ENCODE data around the gene SHISA9. TPM values are rescaled to one million over a fixed set of nuclear protein-coding genes. Genes with fewer than 3 reads are reported as not detected.

Gene SHISA9
- total RNA-seq, 2 donors from 2014 or later = 20.5 to 24.0 TPM

- H3K27me3 ChIP-seq (replicated peaks; ENCODE audit: insufficient read depth) = no peaks in the 10 kb centered on the region
- DNase-seq (ENCODE audit: low spot score) = no peak
- no peaks in the 10 kb centered on the region for H3K9me3 ChIP-seq
- H3K36me3 ChIP-seq = no peaks in the 10 kb centered on the region
- no peak for TF ChIP-seq POLR2AphosphoS5 (IDR thresholded peaks at IDR 0.05)
- TF ChIP-seq CTCF (IDR thresholded peaks at IDR 0.05) = no peak
- no peak for TF ChIP-seq POLR2A (IDR thresholded peaks at IDR 0.05)
- H3K27ac ChIP-seq = no peak overlapping the region
- H3K4me1 ChIP-seq (replicated peaks) = no peaks in the 10 kb centered on the region
- H3K4me3 ChIP-seq = no peak overlapping the region
- intact Hi-C loops (cut with DNase I) = no loop called here
- 83% methylated on average over 5 of the region's 5 CpGs for WGBS
Observed at GRCh38 chr16:13105427-13105826, 204.0 kb downstream of the SHISA9 start.

GRCh38 chr16:13106464-13106863, 205.1 kb downstream of the SHISA9 start:
- H3K4me3 ChIP-seq = no peak overlapping the region
- no peak for TF ChIP-seq POLR2AphosphoS5 (IDR thresholded peaks at IDR 0.05)
- TF ChIP-seq POLR2A (IDR thresholded peaks at IDR 0.05) = no peak
- WGBS = 92% methylated on average over 2 of the region's 2 CpGs
- no peaks in the 10 kb centered on the region for H3K9me3 ChIP-seq
- intact Hi-C loops (cut with DNase I) = no loop called here
- H3K27ac ChIP-seq = no peak overlapping the region
- H3K4me1 ChIP-seq (replicated peaks) = no peaks in the 10 kb centered on the region
- H3K36me3 ChIP-seq = no peaks in the 10 kb centered on the region
- no peaks in the 10 kb centered on the region for H3K27me3 ChIP-seq (replicated peaks; ENCODE audit: insufficient read depth)
- DNase-seq (ENCODE audit: low spot score) = no peak

GRCh38 chr16:13108126-13108525, 206.7 kb downstream of the SHISA9 start:
- Histone ChIP-seq H3K27ac (no peak overlapping the region), H3K27me3 (replicated peaks; ENCODE audit: insufficient read depth) (no peaks in the 10 kb centered on the region), H3K4me3 (no peak overlapping the region), H3K36me3 (no peaks in the 10 kb centered on the region), H3K9me3 (no peaks in the 10 kb centered on the region), H3K4me1 (replicated peaks) (no peaks in the 10 kb centered on the region)
- intact Hi-C loops (cut with DNase I) = no loop called here
- 69% methylated on average over 5 of the region's 5 CpGs for WGBS
- no peak for TF ChIP-seq POLR2A (IDR thresholded peaks at IDR 0.05)
- no peak for TF ChIP-seq CTCF (IDR thresholded peaks at IDR 0.05)
- no peak for TF ChIP-seq POLR2AphosphoS5 (IDR thresholded peaks at IDR 0.05)
- DNase-seq (ENCODE audit: low spot score) = no peak

- WGBS = 62% methylated on average over 1 of the region's 1 CpG
- H3K36me3 ChIP-seq = no peaks in the 10 kb centered on the region
- no peak overlapping the region for H3K27ac ChIP-seq
- DNase-seq (ENCODE audit: low spot score) = no peak
- H3K27me3 ChIP-seq (replicated peaks; ENCODE audit: insufficient read depth) = no peaks in the 10 kb centered on the region
- no peaks in the 10 kb centered on the region for H3K9me3 ChIP-seq
- no peak overlapping the region for H3K4me3 ChIP-seq
- H3K4me1 ChIP-seq (replicated peaks) = no peaks in the 10 kb centered on the region
- TF ChIP-seq POLR2AphosphoS5 (IDR thresholded peaks at IDR 0.05) = no peak
- no peak for TF ChIP-seq CTCF (IDR thresholded peaks at IDR 0.05)
- no peak for TF ChIP-seq POLR2A (IDR thresholded peaks at IDR 0.05)
- intact Hi-C loops (cut with DNase I) = no loop called here
Observed at GRCh38 chr16:13109171-13109570, 207.8 kb downstream of the SHISA9 start.

GRCh38 chr16:13110124-13110796, 208.9 kb downstream of the SHISA9 start:
- Histone ChIP-seq H3K27me3 (replicated peaks; ENCODE audit: insufficient read depth) (no peaks in the 10 kb centered on the region), H3K9me3 (no peaks in the 10 kb centered on the region), H3K4me3 (no peak overlapping the region), H3K4me1 (replicated peaks) (no peaks in the 10 kb centered on the region), H3K36me3 (no peaks in the 10 kb centered on the region), H3K27ac (no peak overlapping the region)
- intact Hi-C loops (cut with DNase I) = no loop called here
- DNase-seq (ENCODE audit: low spot score) = no peak
- TF ChIP-seq POLR2A (IDR thresholded peaks at IDR 0.05) (no peak), CTCF (IDR thresholded peaks at IDR 0.05) (no peak), POLR2AphosphoS5 (IDR thresholded peaks at IDR 0.05) (no peak)
- WGBS = 30% methylated on average over 7 of the region's 7 CpGs

Measured in prostate gland (tissue), 2 donors.